ENCODE results near the gene C1orf21.

C1orf21 gene

GRCh38 chr1:184672013-184672726 is 285.3 kb downstream of the C1orf21 start:
- no peak for DNase-seq

GRCh38 chr1:184673305-184673704 is 286.5 kb downstream of the C1orf21 start:
- no peak for DNase-seq

DNA sequence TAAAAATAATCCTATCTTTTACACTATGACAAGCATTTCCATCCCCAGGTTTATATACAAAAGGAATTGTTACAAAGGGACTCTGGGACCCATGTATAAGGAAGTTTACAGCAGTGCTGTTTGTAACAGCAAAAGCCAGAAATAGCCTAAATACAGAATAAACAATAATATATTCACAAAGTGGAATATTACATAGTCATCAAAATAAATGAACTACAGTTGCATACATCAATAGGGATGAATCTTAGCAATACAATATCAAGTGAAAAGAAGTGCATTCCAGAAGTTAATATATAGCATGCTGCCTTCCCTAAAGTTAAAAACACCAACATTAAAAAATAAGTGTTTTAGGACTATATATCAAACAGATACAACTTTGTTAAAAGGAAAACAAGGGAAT is 290.5 kb downstream of the C1orf21 start:
- no peak for DNase-seq
